Measurements from ENCODE around the gene UNC5C. TPM values are rescaled to one million over a fixed set of nuclear protein-coding genes. Genes with fewer than 3 reads are reported as not detected.

UNC5C gene
- total RNA-seq, 1 experiment from 2014 or later = 0.11 TPM

- H3K27ac ChIP-seq (ENCODE audit: low read depth, low read length, poor library complexity, severe bottlenecking) = no peak overlapping the region
- H3K36me3 ChIP-seq (ENCODE audit: insufficient read depth, low read length, poor library complexity, severe bottlenecking) = no peaks in the 10 kb centered on the region
- no peak for DNase-seq (ENCODE audit: low spot score)
- no peaks in the 10 kb centered on the region for H3K9me3 ChIP-seq (ENCODE audit: low read depth, low read length, poor library complexity, severe bottlenecking)
- intact Hi-C loops (cut with micrococcal nuclease; ENCODE audit: unreplicated experiment) = no loop called here
- TF ChIP-seq CTCF (conservative IDR thresholded peaks at IDR 0.05; ENCODE audit: low read depth, low read length) = no peak
- H3K27me3 ChIP-seq (replicated peaks; ENCODE audit: insufficient read depth, low read depth, low read length, poor library complexity) = no peaks in the 10 kb centered on the region
- ChIA-PET POLR2A (ENCODE audit: low non-redundant PET) (no interaction called here), CTCF (no interaction called here)
- H3K4me1 ChIP-seq (ENCODE audit: insufficient read depth, low read length, poor library complexity, severe bottlenecking) = no peaks in the 10 kb centered on the region
- no peak overlapping the region for H3K4me3 ChIP-seq (ENCODE audit: low read depth, low read length, poor library complexity, severe bottlenecking)
- no TSS peak for BruUV-seq (replicated peaks)
Observed at GRCh38 chr4:95585016-95585695, 36.4 kb upstream of the UNC5C start.

- intact Hi-C loops (cut with micrococcal nuclease; ENCODE audit: unreplicated experiment) = no loop called here
- CTCF ChIA-PET = no interaction called here
- no peak overlapping the region for H3K27ac ChIP-seq (ENCODE audit: low read depth, low read length, poor library complexity, severe bottlenecking)
- no peak for DNase-seq (ENCODE audit: low spot score)
- H3K4me3 ChIP-seq (ENCODE audit: low read depth, low read length, poor library complexity, severe bottlenecking) = no peak overlapping the region
- H3K27me3 ChIP-seq (replicated peaks; ENCODE audit: insufficient read depth, low read depth, low read length, poor library complexity) = no peaks in the 10 kb centered on the region
- no TSS peak for BruUV-seq (replicated peaks)
- no peaks in the 10 kb centered on the region for H3K9me3 ChIP-seq (ENCODE audit: low read depth, low read length, poor library complexity, severe bottlenecking)
- no peaks in the 10 kb centered on the region for H3K4me1 ChIP-seq (ENCODE audit: insufficient read depth, low read length, poor library complexity, severe bottlenecking)
- H3K36me3 ChIP-seq (ENCODE audit: insufficient read depth, low read length, poor library complexity, severe bottlenecking) = no peaks in the 10 kb centered on the region
- TF ChIP-seq CTCF (conservative IDR thresholded peaks at IDR 0.05; ENCODE audit: low read depth, low read length) = no peak
- no peak for TF ChIP-seq EZH2 (IDR thresholded peaks at IDR 0.05; ENCODE audit: borderline replicate concordance, low read depth, low read length, poor library complexity, severe bottlenecking)
- POLR2A ChIA-PET (ENCODE audit: low non-redundant PET) = no interaction called here
Observed at GRCh38 chr4:95580226-95580625, 31.5 kb upstream of the UNC5C start.

- peak; percentile 9 for DNase-seq (ENCODE audit: low spot score)
- Histone ChIP-seq H3K9me3 (ENCODE audit: low read depth, low read length, poor library complexity, severe bottlenecking) (no peaks in the 10 kb centered on the region), H3K36me3 (ENCODE audit: insufficient read depth, low read length, poor library complexity, severe bottlenecking) (no peaks in the 10 kb centered on the region), H3K27me3 (replicated peaks; ENCODE audit: insufficient read depth, low read depth, low read length, poor library complexity) (no peaks in the 10 kb centered on the region), H3K4me3 (ENCODE audit: low read depth, low read length, poor library complexity, severe bottlenecking) (no peak overlapping the region), H3K4me1 (ENCODE audit: insufficient read depth, low read length, poor library complexity, severe bottlenecking) (no peaks in the 10 kb centered on the region), H3K27ac (ENCODE audit: low read depth, low read length, poor library complexity, severe bottlenecking) (no peak overlapping the region)
- intact Hi-C loops (cut with micrococcal nuclease; ENCODE audit: unreplicated experiment) = no loop called here
- TF ChIP-seq CTCF (conservative IDR thresholded peaks at IDR 0.05; ENCODE audit: low read depth, low read length) = no peak
- no peak for TF ChIP-seq EZH2 (IDR thresholded peaks at IDR 0.05; ENCODE audit: borderline replicate concordance, low read depth, low read length, poor library complexity, severe bottlenecking)
- CTCF ChIA-PET = no interaction called here
- POLR2A ChIA-PET (ENCODE audit: low non-redundant PET) = no interaction called here
- no TSS peak for BruUV-seq (replicated peaks)
Observed at GRCh38 chr4:95572304-95572991, 23.7 kb upstream of the UNC5C start.
